HepG2 (cell line): ENCODE data around the gene TSC22D4. TPM values are rescaled to one million over a fixed set of nuclear protein-coding genes. Genes with fewer than 3 reads are reported as not detected.
A peak's percentile ranks its signal among the peaks of the same experiment; 100 is the strongest.

Source experiments
- EEA1 ChIP-seq: sonication (generic); formaldehyde crosslinking; IDR thresholded peaks from 2 replicates; pipeline ENCODE4 v1.5.1; 2020; ENCODE audit warnings: mild to moderate bottlenecking, missing genetic modification reagents, borderline replicate concordance
- EED ChIP-seq: sonication (generic); formaldehyde crosslinking; IDR thresholded peaks from 2 replicates; pipeline ENCODE4 v1.5.0; 2020; ENCODE audit warnings: mild to moderate bottlenecking, missing genetic modification reagents
- EHMT2 ChIP-seq: fragments of 200-600 bp; sonication (generic); IDR thresholded peaks from 2 replicates; pipeline ENCODE4 v1.7.0; 2017; ENCODE audit warnings: antibody characterized with exemption, low read depth, low read length, borderline replicate concordance
- ETV5 ChIP-seq: IDR thresholded peaks from 2 replicates; pipeline ENCODE4 v1.6.1; 2018; ENCODE audit warnings: missing biosample characterization, missing genetic modification reagents, inconsistent platforms, borderline replicate concordance
- FOXA3 ChIP-seq: IDR thresholded peaks from 2 replicates; pipeline ENCODE4 v1.6.1; 2016; ENCODE audit warnings: missing genetic modification reagents, missing compliant biosample characterization
- HCFC1 ChIP-seq: fragments of 150-350 bp; IDR thresholded peaks from 2 replicates; pipeline ENCODE4 v1.6.1; 2014; ENCODE audit warnings: low read depth, low read length
- HNRNPLL ChIP-seq: fragments of 200-400 bp; formaldehyde crosslinking; IDR thresholded peaks from 2 replicates; pipeline ENCODE4 v1.6.1; 2017; ENCODE audit warnings: mild to moderate bottlenecking, low read depth, low read length; ENCODE audit not compliant: poor library complexity, severe bottlenecking
- HOXA9 ChIP-seq: sonication (generic); formaldehyde crosslinking; IDR thresholded peaks from 2 replicates; pipeline ENCODE4 v1.8.1; 2022; ENCODE audit warnings: missing genetic modification reagents, mild to moderate bottlenecking, moderate library complexity, borderline replicate concordance
- MIER2 ChIP-seq: IDR thresholded peaks from 2 replicates; pipeline ENCODE4 v1.6.1; 2016; ENCODE audit warnings: missing biosample characterization, missing genetic modification reagents
- MLX ChIP-seq: IDR thresholded peaks from 2 replicates; pipeline ENCODE4 v1.6.1; 2016
- MYNN ChIP-seq: sonication (generic); formaldehyde crosslinking; IDR thresholded peaks from 2 replicates; pipeline ENCODE4 v1.4.0; 2020; ENCODE audit warnings: mild to moderate bottlenecking, low read depth, missing genetic modification reagents
- NPAS2 ChIP-seq: sonication (generic); formaldehyde crosslinking; IDR thresholded peaks from 2 replicates; pipeline ENCODE4 v1.8.0; 2022; ENCODE audit warnings: mild to moderate bottlenecking, missing genetic modification reagents, borderline replicate concordance
- PLRG1 ChIP-seq: fragments of 450-650 bp; conservative IDR thresholded peaks from 2 replicates; pipeline ENCODE4 v1.6.1; 2016
- PREB ChIP-seq: sonication (generic); formaldehyde crosslinking; IDR thresholded peaks from 2 replicates; pipeline ENCODE4 v1.4.0; 2020; ENCODE audit warnings: missing genetic modification reagents
- RBFOX2 ChIP-seq: fragments of 200-400 bp; formaldehyde crosslinking; IDR thresholded peaks from 2 replicates; pipeline ENCODE4 v1.6.1; 2017; ENCODE audit warnings: low read depth, mild to moderate bottlenecking, low read length
- RNF2 ChIP-seq: fragments of 450-650 bp; conservative IDR thresholded peaks from 2 replicates; pipeline ENCODE4 v1.6.1; 2016; ENCODE audit warnings: low read depth
- SP5 ChIP-seq: IDR thresholded peaks from 2 replicates; pipeline ENCODE4 v1.6.1; 2016; ENCODE audit warnings: low read depth, borderline replicate concordance
- SPEN ChIP-seq: sonication (generic); formaldehyde crosslinking; IDR thresholded peaks from 2 replicates; pipeline ENCODE4 v1.5.1; 2020; ENCODE audit warnings: low read depth, mild to moderate bottlenecking, missing genetic modification reagents
- SRSF4 ChIP-seq: fragments of 200-400 bp; formaldehyde crosslinking; IDR thresholded peaks from one replicate; pipeline ENCODE4 v1.6.1; 2018; ENCODE audit warnings: mild to moderate bottlenecking, low read depth, low read length, moderate library complexity; ENCODE audit not compliant: poor library complexity, severe bottlenecking
- TEF ChIP-seq: sonication (generic); formaldehyde crosslinking; IDR thresholded peaks from 2 replicates; pipeline ENCODE4 v1.5.0; 2020; ENCODE audit warnings: missing genetic modification reagents
- ZMAT3 ChIP-seq: sonication (generic); formaldehyde crosslinking; conservative IDR thresholded peaks from 2 replicates; pipeline ENCODE4 v1.7.0; 2021; ENCODE audit warnings: missing genetic modification reagents
- ZNF326 ChIP-seq: sonication (generic); formaldehyde crosslinking; IDR thresholded peaks from 2 replicates; pipeline ENCODE4 v1.4.0; 2020; ENCODE audit warnings: missing genetic modification reagents, borderline replicate concordance
- ZNF512 ChIP-seq: sonication (generic); formaldehyde crosslinking; IDR thresholded peaks from 2 replicates; pipeline ENCODE4 v1.4.0; 2020; ENCODE audit warnings: mild to moderate bottlenecking, missing genetic modification reagents
- ZNF878 ChIP-seq: sonication (generic); formaldehyde crosslinking; IDR thresholded peaks from 2 replicates; pipeline ENCODE4 v1.8.1; 2023; ENCODE audit warnings: mild to moderate bottlenecking, missing genetic modification reagents, moderate library complexity
- polyA plus RNA-seq, 8 experiments: library from polyadenylated mRNA; depleted of rRNA in 3 of 8; stranded (reverse) in 7 of 8; unstranded in 1 of 8; fragments of >200 nt; fragmentation: Illumina TruSeq in 4 of 8; extraction: Trizol in 4 of 8; gene quantifications; 2 replicates each; pipeline versions ENCODE4 v1.2.1 to v1.2.3, GENCODE V29; 2011 to 2016; ENCODE audit warnings: low read depth in 4 of 8, missing spikeins in 1 of 8, mixed read lengths in 1 of 8; ENCODE audit not compliant: insufficient read depth in 1 of 8
- total RNA-seq, 5 experiments: library from RNA; depleted of rRNA; stranded (reverse); fragments of >200 nt; fragmentation: Illumina TruSeq; extraction: Trizol; gene quantifications; 2 replicates each; pipeline ENCODE4 v1.2.3, GENCODE V29; 2016; ENCODE audit warnings: low read depth in 1 of 5
- TF ChIP-seq, protein P1 (sequence below): sonication (generic); formaldehyde crosslinking; IDR thresholded peaks from 2 replicates; pipeline ENCODE4 v1.4.0; 2020; ENCODE audit warnings: missing genetic modification reagents

Gene TSC22D4
- total and polyA plus RNA-seq, 2 of the 13 experiments (the other 11 are each of a cell fraction or from before 2014, with no cell fraction given): 7.7 to 8.7 TPM

DNA sequence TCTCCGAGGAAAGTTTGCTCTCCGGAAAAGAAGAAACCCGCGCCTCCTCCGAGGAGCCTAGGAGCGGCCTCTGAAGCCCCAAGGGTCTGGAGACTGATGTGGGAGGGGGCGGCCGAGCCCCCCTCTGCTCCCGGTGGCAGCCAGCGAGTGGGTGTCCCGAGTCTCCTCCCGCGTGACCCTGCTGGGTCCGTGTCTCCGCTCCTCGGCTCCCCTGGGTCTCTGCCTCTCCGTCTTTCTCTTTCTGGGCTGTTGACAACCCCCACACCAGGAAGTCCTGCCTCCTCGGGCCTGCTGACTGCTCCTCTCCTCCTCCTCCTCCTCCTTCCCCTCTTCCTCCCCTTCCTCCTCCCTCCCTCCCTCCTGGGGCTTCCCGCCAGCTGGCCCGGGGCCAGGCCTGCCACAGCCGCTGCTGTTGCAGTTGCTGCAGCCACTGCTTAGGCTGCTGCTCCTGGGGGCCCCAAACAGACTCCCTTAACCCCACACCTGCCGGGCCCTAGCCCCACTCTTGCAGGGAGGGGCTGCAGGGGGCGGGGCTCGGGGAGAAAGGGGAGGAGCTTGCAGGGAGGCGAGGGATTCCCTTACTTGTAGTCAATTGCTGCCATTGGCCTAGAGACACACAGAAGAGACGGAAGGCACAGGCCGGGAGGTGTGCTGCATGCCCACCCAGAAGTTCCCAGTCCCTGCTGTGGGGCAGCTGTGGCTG lies at the start of gene TSC22D4 (continued):
- TF ChIP-seq HNRNPLL (no peak), PREB (CRISPR knock-in tag) (no peak), HOXA9 (CRISPR knock-in tag) (no peak), NPAS2 (CRISPR knock-in tag) (no peak), EED (CRISPR knock-in tag) (no peak), EEA1 (CRISPR knock-in tag) (no peak), ZNF326 (no peak), PLRG1 (no peak), SPEN (CRISPR knock-in tag) (peak; percentile 26; the same call in 1 of the 2 replicates), ZNF512 (CRISPR knock-in tag) (no peak), EHMT2 (no peak), MYNN (0 out of 2 replicates have a peak, but pooled peaks have one; percentile 34), RBFOX2 (peak; percentile 63), HCFC1 (no peak), SRSF4 (no peak), MIER2 (CRISPR knock-in tag) (no peak), ZNF878 (no peak), RNF2 (no peak), ETV5 (CRISPR knock-in tag) (no peak), MLX (no peak), ZMAT3 (CRISPR knock-in tag) (no peak), FOXA3 (CRISPR knock-in tag) (peak; percentile 57), SP5 (CRISPR knock-in tag) (0 out of 2 replicates have a peak, but pooled peaks have one; percentile 59), TEF (no peak)
- TF ChIP-seq, protein P1, sequence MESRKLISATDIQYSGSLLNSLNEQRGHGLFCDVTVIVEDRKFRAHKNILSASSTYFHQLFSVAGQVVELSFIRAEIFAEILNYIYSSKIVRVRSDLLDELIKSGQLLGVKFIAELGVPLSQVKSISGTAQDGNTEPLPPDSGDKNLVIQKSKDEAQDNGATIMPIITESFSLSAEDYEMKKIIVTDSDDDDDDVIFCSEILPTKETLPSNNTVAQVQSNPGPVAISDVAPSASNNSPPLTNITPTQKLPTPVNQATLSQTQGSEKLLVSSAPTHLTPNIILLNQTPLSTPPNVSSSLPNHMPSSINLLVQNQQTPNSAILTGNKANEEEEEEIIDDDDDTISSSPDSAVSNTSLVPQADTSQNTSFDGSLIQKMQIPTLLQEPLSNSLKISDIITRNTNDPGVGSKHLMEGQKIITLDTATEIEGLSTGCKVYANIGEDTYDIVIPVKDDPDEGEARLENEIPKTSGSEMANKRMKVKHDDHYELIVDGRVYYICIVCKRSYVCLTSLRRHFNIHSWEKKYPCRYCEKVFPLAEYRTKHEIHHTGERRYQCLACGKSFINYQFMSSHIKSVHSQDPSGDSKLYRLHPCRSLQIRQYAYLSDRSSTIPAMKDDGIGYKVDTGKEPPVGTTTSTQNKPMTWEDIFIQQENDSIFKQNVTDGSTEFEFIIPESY: no peak
